Stimulated activated CD4-positive, alpha-beta T cell treated with anti-CD3 and anti-CD28 coated beads, Interleukin-1b, Interleukin-23, amount 100 ng/mL, for 48 hours (primary cell): ENCODE data around the gene MAGI2.
"Not testable (repeated sequence)": the region's sequence is repeated elsewhere in the genome, so short reads cannot be mapped to it uniquely, and the experiment has no call there.

Experiments used
- DNase-seq: peaks from one replicate; pipeline ENCODE4 v3.0.0-alpha.2; 2020

The MAGI2 gene

DNA sequence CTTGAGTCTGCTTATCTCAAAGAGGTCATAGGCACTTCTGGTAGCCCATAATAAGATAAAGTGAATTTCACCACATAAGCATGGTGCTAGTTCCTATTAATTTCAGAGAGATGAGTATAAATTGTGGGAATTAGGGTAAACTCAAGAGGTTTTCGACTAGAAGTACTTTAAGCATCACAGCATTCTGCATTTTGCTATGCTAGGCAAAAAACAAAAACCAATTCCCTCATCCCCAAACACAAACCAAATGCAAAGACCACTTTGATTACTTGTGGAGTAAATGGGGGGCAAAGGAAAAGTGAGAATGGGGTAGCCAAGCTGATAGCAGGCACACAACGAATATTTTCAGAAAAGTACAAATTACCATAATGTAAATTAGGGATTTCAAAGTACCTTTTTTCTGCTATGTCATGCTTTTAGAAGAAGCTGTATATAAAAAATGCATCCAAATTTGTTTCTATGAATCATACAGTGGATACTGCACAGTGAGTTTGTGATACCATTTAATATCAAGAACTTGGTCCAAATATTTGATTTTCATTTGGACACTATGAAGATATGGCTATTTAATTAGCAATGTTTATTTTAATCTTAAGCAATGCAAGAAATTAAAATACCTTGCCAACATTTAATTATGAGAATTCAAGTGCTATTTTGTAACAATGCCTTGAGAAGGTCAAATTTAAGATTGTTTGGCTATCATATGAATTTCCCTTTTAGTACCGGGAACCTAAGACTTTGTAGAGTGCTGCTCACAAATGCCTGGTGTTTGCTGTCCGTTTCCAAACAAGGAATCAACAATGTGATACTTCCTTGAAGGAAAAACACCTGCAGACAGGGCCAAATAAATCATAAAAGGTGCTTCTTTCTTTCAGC lies 1199.4 kb downstream of the MAGI2 start:
- no peak for DNase-seq

DNA sequence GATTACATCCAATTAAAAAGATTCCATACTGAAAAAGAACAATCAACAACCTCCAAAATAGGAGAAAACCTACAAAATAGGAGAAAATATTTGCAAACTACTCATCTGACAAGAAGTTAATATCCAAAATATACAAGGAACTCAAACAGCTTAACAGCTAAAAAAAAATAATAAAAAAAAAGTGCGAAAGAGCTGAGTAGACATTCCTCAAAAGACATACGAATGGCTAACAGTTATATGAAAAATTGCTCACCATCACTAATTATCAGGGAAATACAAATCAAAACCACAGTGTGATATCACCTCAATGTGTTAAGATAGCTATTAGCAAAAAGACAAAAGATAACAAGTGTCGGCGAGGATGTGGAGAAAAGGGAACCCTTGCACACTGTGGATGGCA lies 1204.6 kb downstream of the MAGI2 start:
- DNase-seq = no peak

DNA sequence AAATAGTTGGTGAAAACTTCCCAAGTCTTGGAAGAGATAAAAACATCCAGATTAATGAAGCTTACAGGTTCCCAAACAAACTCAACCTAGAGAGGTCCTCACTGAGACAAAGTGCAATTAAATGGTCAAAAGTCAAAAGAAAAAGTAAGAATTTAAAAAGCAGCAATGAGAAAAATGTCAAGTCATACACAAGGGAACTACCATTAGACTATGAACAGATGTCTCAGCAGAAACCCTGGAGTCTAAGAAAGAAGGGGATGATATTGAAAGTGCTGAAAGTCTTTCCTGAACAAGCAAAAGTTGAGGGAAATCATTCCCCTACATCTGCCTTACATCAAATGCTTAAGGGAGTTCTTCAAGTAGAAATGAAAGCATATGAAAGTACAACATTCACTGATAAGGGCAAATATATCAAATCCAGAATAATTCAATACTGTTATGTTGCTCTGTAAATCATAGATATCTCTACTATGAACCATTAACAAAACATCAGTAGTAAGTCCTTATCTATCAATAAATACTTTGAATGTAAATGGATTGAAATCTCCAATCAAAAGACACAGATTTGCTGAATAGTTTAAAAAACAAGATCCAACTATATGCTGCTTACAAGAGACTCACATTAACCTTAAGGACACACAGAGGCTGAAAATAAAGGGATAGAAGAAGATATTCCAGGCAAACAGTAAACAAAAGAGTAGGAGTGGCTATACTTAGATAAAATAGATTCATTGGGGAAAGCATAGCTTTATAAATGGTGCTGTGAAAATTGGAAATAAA lies 1205.4 kb downstream of the MAGI2 start:
- no peak for DNase-seq

DNA sequence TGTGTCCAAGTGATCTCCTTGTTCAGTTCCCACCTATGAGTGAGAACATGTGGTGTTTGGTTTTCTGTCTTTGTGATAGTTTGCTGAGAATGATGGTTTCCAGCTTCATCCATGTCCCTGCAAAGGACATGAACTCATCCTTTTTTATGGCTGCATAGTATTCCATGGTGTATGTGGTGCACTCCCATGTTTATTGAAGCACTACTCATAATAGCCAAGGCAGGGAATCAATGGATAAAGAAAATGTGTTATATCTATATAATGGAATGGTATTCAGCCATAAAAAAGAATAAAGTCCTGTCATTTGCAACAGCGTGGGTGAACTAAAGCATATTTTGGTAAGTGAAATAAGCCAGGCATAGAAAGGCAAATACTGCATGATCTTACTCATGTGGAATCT lies 1213.3 kb downstream of the MAGI2 start:
- DNase-seq = not testable (repeated sequence)

DNA sequence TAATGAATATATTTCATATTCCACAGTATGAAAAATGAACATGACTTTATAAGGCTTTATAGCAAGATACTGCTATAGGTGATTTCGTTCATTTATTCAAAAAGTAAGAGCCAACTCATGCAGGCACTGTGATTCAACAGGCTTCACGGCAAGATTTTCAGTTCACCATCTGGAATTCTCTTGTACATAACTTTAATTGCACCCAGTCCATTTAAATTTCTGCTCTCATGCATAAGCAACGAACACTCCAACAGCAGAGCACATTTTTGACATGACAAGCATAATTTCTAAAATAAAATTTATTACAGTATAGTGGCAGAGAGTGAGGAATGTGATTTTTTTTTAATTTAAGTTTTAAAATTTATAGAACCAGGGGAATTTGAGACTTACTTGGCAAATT lies 1218.8 kb downstream of the MAGI2 start:
- DNase-seq = no peak

DNA sequence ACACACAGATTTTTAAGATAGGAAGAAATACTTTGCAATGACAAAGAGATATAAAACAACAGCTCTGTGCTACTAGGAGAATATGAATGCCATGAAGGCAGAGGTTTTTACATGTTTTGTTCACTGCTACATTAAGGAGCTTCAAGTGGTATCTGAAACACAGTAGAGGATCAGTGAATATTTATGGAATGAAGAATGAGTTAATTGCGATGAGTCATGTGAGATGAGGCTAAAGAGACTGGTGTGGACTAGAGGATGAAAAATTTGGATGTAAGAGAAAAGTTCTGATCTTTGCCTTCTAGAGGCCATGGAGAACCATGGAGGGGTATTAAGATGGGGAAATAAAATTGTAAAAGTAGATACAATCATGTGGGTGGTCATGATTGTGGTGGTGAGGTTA lies 1220.7 kb downstream of the MAGI2 start:
- DNase-seq = no peak

- peak; percentile 42 for DNase-seq
Measured at GRCh38 chr7:78226059-78226719, 1227.3 kb downstream of the MAGI2 start.

DNA sequence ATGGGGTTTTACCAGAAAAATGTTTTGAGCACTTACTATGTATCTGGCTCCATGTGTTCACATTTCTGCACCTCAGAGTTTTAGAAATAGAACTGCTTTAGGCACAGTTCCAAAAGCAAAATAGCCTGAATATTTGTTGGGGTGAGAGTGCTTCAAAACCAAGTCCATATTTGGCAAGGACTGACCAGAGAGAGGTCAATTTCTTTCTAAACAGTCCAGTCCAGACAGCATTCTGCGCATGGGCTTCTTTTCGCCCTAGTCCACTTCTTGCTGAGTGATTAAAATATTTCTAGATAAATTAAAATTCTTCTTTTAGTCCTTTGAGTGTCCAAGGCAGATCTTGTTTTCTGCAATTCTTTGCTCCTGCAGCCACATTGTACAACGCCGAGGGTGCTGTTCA lies 1227.9 kb downstream of the MAGI2 start:
- DNase-seq = no peak

- DNase-seq = no peak
Measured at GRCh38 chr7:78224923-78225322, 1228.5 kb downstream of the MAGI2 start.

- no peak for DNase-seq
Measured at GRCh38 chr7:78223598-78223997, 1229.9 kb downstream of the MAGI2 start.

DNA sequence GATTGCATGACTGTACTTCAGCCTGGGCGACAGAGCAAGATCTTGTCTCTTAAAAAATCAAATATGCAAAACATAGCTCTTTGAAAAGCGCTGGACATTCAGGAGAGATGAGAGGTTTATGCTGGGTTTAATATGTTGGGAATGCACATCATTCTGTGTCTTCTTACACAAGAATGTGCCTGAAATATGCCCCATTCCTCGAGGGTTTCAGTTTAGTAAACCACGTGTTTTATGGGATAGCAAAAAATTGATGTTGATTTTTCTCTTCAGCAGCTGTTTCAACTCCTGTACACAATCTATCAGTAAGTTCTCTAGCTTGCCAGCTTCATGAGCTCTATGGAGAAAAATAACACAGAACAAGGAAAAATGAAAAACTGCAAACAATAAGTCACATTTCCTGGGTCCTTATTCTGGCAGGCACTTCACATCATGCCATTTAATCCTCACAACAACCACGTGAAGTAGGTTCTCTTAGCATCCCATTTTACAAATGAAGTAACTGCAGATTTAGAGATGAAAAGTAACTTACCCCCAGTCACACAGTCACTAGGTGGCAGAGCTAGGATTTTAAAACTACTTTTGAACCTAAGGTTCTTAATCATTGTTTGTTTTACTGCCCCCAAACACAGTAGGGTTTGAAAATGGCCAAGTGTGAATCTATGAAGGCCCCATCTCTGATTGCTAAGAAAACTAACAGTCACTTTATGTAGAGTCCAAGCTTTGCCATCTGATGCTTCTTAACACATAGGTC lies 1231.3 kb downstream of the MAGI2 start:
- no peak for DNase-seq

GRCh38 chr7:78220754-78221153 lies 1232.7 kb downstream of the MAGI2 start:
- no peak for DNase-seq

DNA sequence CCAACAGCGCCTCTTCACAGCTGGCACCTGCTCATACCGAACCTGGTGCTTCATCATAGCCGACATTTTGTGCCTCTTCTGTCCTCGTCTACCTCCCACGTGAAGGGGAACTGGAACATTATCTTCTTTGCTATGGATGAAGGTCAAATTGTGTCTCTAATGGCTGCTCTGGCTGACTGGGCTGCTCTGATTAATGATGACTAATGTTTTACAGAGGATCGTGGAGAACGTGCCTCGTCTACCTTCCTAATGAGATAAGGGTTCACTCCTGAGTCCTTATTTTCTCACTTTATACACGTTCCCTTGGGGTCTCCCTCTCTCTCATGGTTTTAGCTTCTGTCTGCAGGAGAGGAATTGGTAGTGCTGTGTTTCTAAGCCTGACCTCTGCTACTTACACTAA lies 1234.6 kb downstream of the MAGI2 start:
- no peak for DNase-seq

GRCh38 chr7:78218051-78218450 lies 1235.4 kb downstream of the MAGI2 start:
- DNase-seq = no peak

- DNase-seq = no peak
Measured at GRCh38 chr7:78215199-78215598, 1238.3 kb downstream of the MAGI2 start.

DNA sequence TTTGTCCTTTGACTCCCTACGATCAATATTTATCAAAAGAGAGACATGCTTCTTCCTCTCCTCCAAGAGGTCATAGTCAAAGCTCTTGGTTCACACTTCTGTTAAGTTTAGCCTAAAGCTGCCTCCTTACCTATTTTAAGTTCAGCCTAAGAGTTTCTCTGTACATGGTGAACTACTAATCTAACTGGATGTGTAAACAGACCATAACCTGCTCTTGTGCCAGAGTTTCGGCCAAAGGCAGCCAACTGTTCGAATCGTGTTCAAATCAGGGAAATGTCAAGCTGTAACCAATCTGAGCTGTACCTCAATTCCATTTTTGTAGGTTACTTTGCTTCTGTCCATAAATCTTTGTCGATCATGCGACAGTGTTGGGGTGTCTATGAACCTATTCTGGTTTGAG lies 1240.1 kb downstream of the MAGI2 start:
- DNase-seq = no peak

DNA sequence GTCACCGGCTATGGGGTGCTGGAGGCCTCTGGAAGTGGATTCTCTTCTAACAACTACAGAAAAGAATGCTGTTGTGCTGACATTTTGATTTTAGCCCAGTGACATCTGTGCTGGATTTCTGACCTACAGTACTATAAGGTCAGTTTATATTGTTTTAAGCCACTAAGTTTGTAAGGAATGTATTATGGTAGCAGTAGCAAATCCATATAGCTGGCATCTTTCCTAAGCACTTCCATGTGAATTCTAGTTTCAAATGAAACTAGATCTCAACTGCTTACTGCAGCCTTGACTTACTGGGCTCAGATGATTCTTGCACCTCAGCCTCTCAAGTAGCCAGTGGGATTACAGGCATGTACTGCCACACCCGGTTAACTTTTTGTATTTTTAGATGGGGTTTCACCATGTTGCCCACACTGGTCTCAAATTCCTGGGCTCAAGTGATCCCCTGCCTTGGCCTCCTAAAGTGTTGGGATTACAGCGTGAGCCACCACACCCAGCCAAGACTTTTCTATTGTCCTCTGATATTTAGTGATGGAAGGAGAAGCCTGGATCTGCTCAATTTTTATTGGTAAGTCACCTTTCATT lies 1240.9 kb downstream of the MAGI2 start:
- no peak for DNase-seq

- no peak for DNase-seq
Measured at GRCh38 chr7:78207269-78207668, 1246.2 kb downstream of the MAGI2 start.

GRCh38 chr7:78206769-78207168 lies 1246.7 kb downstream of the MAGI2 start:
- no peak for DNase-seq

GRCh38 chr7:78203042-78203720 lies 1250.3 kb downstream of the MAGI2 start:
- no peak for DNase-seq

DNA sequence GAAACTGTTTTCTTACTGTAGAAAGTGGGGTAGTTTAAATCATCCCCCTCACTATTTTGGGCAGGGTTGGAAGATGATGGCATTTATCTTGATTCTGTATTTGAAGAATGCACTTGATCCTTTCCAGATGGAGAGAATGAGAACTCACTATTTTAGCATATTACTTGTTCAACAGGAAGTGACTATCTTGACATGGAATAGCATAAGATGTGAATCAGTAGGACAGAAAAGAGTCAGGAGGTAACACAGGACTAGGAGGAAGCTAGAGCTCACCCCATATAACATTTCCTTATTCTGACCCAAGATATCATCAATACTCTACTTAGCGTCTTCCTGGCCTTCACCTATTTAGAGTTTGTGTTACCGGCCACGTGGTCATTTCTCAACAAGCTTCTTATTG lies 1254.7 kb downstream of the MAGI2 start:
- DNase-seq = no peak

DNA sequence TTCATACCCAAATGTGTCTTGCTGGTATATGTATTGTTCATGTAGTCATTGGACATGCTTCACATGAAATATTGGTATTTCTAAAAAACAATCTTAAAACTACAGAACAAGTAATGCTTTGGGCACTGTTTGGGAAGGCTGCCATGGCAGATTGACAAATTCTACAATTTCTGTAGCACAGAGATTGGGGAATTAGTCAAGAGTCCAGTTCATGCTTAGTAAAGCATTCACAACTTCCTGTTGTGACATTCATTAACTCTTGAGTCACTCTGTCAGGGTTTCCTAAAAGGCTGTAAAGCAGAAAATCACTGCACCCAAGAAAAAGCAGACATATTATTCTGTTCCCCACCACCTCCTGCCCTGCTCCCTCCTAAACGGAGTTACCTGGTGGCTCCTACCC lies 1256.0 kb downstream of the MAGI2 start:
- no peak for DNase-seq
